ENCODE data around the gene SMARCD1.

DNA sequence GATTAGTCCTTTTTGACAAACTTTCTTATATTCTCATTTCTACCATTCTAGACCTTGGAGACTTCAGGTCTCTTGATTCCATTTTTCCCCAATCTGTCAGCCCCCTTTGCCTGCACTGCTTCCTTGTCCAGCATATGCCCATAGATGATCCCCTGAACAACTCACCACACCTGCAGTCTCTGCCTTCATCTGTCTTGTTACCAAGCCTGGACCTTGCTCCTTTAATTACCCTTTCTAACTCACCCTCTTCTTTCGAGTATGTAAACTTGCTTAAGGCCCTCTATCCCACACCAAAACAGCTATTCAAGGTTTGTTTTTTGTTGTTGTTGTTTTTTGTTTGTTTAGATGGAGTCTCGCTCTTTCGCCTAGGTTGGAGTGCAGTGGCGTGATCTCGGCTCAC is 36.5 kb downstream of the SMARCD1 start:
- no peak for TF ChIP-seq EP300 (IDR thresholded peaks at IDR 0.05)
- TF ChIP-seq POLR2A (IDR thresholded peaks at IDR 0.05) = no peak
